HG03135 (cell line): ENCODE results near the gene GOLGA6L2.
"Not testable (repeated sequence)": the region's sequence is repeated elsewhere in the genome, so short reads cannot be mapped to it uniquely, and the experiment has no call there.

Experiments
- ATAC-seq: cut with Tn5 transposase; IDR thresholded peaks from one replicate; pipeline ENCODE4 v1.9.1; 2021; ENCODE audit warnings: mild to moderate bottlenecking, moderate library complexity; ENCODE audit not compliant: unreplicated experiment

GOLGA6L2 gene

GRCh38 chr15:23424111-23424904 lies 22.7 kb downstream of the GOLGA6L2 start:
- ATAC-seq: no peak

DNA sequence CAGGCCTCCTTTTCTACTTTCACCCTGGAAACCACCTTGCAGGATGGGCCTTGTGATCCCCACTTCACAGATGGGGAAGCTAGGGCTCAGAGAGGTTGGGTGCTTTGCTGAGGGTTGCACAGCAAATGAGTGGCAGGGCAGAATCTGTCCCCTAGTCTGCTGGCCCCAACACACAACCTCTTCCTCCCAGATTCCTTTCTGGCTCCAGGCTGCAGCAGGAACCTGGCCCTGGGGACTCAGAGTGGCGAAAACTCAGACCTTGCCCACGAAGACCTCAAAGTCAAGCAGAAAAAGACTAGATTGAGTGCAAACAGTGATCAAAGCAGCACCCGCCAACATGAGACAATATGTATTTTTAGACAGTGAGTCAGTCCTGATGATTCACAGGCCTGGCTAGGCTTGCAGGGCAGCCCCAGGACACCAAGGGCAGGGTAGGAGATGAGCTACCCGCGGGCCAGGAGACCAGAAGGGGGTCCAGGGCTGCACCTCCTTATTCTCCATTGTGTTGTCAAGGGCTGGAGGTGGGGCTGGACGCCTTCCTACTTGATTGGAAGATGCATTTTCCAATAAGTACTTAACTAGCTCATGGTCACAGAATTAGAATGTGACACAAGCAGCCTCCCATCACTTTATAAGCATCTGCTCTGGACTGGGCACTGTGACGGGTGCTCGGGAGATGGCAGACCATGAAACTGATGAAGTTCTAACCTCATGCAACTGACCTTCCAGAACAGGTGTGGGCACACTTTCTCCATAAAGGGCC lies 23.9 kb downstream of the GOLGA6L2 start:
- no peak for ATAC-seq

- no peak for ATAC-seq
Observed at GRCh38 chr15:23422099-23422945, 24.7 kb downstream of the GOLGA6L2 start.

DNA sequence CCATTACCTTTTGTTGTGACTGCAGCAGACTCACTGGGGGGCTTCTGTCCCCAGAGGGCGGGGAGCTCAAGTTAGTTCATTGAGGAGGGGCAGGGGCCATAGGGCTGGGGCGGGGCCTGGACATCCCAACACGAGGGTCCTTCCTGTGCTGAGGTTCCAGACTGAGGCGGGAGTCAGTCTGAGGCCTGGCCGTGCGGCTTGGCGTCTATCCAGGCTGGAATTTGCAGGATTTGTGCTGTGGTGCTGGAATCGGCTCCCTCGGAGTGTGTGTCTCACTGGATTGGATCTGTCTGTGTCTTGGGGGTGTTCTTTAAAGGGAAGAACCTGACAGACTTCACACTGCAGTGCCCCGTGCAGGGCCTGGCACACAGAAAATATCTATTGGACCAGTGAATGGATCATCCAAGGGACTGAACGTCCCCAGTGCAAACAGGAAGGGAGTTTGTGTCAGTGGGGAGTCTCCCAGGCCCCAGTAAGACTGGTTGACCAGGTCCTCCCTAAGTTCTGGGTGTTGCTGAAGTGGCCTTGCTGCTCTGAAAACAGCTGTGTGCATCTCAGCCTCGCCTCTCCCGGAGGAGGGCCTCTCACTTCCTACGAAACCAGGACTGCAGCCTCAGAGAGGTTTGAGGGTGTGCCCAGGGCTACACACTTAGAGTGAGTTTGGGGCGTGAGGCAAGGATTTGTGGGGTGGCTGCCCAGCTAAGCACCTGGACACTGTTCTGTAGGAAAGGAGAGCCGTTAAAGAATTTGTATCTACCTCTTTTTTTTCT lies 26.1 kb downstream of the GOLGA6L2 start:
- no peak for ATAC-seq

DNA sequence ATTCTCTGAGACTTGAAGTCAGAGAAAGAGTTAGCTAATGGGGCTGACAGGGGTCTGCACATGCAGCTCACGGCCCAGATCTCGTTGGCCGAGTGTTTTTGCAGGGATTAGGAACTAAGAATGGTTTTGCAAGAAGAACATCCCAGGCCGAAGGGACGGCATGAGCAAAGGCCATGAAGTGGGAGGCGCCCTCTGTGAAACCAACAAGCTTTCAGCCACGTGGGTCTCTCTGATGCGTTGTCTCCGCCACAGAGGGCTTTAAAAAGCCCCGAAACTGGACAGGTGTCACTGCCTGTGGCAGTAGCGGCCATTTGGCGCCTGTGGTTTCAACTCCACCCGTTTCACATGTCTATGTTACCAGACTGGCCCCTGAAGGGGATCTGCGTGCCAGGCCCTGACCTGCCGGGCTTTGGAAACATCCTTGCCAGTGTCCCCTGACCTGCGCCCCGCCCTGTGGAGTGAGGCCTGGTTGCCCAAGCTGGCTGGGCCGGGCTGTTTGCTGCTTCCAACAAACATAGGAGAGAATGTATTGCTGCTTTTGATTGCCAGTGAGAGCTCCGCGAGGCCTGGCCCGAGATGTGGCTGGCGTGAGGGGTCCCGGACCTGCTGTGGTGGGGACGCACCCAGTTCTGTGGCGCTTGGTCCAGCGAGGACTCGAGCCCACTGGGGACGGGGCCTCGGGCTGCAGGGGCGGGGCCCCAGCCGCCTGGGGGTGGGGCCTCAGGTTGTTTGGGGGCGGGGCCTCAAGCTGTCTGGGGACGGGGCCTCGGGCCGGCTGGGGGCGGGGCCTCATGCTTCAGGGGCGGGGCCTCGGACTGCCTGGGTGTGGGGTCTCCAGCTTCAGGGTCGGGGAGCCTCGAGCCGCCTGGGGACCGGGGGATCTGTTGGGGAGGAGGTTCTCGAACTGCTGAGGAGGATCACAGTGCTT lies 30.4 kb downstream of the GOLGA6L2 start:
- ATAC-seq: no peak

- ATAC-seq: not testable (repeated sequence)
Observed at GRCh38 chr15:23415866-23416265, 31.2 kb downstream of the GOLGA6L2 start.

DNA sequence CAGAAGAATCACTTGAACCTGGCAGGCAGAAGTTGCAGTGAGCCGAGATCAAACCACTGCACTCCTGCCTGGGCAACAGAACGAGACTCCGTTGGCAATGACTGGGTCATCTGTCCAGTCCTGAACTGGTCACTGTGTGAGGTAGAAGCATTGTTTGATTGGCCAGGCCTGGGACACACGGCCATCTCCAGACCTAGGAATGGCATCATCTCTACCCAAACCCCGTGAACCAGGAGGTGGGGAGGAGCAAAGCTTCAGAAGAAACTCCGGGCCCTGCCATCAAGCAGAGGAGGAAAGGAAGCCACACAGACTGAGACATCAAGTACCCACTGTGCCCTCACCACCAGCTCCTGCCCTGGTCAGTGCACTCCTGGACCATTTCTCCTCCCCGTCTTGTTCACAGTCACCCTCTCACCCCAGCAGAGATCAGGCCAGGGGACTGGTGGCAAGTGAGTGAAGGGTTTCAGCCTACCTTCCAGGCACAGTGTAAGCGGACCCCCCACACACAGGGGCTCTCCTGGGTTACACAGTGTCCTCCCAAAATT lies 31.6 kb downstream of the GOLGA6L2 start:
- ATAC-seq: no peak

GRCh38 chr15:23412881-23413600 lies 34.0 kb downstream of the GOLGA6L2 start:
- not testable (repeated sequence) for ATAC-seq

GRCh38 chr15:23411841-23412240 lies 35.2 kb downstream of the GOLGA6L2 start:
- no peak for ATAC-seq

GRCh38 chr15:23403550-23403949 lies 43.5 kb downstream of the GOLGA6L2 start:
- ATAC-seq: no peak

DNA sequence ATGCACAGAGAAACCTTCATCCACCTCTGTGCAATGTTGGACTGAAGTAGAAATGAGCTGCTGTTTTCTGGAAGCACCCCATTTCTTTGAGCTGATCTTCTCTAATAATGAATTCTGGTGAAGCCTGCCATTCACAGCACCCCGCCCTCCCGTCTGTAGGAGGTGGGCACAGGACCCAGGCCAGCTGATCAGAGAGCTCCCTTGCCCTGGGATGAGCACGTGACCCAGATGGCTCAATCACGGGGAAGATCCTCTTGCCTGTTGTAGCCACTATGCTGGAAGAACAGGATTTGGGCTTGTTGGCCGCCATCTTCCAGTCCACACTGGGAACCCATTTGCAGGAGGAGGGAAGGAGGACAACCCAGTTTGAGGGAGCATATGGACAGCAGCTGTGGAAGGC lies 44.5 kb downstream of the GOLGA6L2 start:
- ATAC-seq: no peak

DNA sequence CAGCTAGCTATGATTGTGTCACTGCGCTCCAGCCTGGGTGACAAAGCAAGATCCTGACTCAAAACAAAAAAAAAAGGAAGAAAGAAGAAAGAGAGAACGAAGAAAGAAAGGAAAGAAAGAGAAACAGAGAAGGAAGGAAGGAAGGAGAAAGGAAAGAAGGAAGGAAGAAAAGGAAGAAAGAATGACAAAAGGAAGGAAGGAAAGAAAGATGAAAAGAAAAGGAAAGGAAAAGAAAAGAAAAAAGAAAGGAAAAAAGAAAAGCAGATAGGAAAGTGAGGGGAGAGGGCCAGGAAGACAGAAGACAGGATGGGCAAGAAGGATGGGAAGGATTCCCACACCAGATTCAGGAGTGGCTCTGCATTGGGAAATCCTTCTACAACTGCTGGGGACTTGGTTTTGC lies 44.9 kb downstream of the GOLGA6L2 start:
- ATAC-seq: no peak

- no peak for ATAC-seq
Observed at GRCh38 chr15:23401627-23402026, 45.4 kb downstream of the GOLGA6L2 start.

DNA sequence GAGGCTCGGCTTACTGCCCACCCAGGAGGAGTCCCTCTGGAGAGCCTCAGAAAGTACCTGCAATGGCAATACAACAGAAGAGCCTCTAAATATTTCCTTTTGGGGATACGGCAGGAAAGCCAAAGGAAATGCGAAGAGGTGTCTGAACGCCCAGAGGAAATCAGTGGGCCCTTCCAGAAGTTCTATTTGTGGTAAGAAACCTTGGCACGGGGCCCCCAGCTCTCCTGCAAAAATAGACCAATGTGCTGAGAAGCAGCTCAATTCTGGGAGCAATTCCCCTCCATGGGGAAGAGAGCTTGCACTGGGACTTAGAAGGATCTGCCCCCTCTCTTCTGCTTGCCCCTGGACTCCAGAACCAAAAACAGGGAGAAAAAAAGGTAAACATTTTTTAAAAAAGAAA lies 47.8 kb downstream of the GOLGA6L2 start:
- ATAC-seq: not testable (repeated sequence)

- ATAC-seq: not testable (repeated sequence)
Observed at GRCh38 chr15:23398357-23398756, 48.7 kb downstream of the GOLGA6L2 start.

GRCh38 chr15:23397779-23398178 lies 49.3 kb downstream of the GOLGA6L2 start:
- no peak for ATAC-seq

DNA sequence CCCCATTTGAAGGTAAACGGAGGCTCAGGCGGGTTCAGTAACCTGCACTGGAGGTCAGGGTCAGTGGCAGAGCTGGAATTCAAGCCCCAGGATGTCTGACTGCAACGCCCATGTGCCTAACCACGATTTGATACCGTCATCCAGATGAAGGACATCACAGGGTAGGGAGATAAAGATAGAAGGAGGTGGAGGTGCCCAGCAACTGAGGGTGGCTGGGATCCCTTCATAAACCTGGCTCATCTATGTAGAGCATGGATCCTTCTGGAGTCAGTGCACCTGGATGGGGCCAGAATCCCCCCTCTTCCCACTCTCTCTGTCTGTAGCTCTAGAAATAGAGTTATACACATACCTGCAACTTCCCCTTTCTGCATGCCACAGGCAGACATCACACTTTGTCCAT lies 51.2 kb downstream of the GOLGA6L2 start:
- ATAC-seq: no peak

DNA sequence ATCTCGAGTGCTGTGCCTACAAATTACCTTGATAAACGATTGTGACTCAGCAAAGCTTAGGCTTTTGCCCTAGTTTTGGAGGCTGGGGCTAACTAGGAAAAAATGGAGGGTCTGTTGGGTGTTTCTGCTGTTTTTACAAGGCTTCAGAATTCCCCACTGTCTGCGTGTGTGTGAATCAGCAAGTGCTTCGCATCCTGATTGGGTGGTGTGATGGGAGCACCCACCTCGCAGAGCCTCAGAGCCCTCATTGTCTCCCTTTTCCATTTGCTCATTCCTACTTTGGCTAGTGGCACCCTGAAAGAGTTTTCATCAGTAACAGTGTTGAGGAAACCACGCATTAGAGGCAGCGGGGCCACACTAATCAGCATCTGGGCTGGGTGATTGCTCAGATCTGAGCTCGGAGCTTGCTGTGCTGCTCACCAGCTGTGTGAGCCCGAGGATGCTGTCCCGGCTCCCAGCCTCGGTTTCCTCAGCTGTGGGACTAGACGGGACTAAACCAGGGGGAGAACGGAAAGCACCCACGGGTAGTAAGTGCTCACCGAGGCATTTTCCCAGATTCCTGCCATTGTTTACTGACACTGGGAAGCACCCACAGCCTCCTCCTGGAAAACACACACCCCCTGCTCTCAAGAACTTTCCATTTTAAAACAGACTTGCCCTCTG lies 51.9 kb downstream of the GOLGA6L2 start:
- ATAC-seq: no peak
